ENCODE results near the gene NUDCD2. TPM values are rescaled to one million over a fixed set of nuclear protein-coding genes. Genes with fewer than 3 reads are reported as not detected.

The NUDCD2 gene, protein sequence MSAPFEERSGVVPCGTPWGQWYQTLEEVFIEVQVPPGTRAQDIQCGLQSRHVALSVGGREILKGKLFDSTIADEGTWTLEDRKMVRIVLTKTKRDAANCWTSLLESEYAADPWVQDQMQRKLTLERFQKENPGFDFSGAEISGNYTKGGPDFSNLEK
- 1 to 10 TPM; 3.1 to 8.5 (median 6.7) TPM for total RNA-seq

DNA sequence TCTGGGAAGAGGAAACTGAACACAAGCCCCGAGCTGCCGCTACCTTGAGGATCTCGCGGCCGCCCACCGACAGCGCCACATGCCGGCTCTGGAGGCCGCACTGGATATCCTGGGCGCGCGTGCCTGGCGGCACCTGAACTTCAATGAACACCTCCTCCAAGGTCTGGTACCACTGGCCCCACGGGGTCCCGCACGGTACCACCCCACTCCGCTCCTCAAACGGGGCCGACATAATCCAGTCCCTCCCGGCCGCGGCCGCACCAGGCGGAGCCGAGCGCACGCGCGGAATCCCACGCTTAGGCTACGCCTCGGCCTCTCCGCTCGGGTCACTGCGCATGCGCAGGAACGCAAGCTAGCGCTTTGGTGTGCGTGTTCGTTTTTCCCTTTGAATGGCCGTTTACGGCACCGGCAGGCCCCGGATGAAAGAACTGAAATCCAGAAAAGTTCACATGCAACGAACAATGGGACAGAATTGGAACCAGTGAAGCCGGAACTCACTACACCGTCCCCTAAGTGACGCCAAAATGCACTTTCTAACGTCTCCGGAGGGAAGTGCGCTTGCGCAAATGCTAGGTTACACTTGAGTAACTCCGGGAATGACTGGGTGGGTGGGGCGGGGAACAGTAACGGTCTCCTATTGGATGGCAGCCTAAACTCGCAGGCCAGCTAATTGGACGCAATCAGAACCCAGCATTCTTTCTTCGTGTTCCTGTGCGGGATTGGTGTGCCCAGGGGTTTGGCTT is at the start of gene NUDCD2:
NUDCD2 (minus strand) TSS at position 284 of the 743 bp plus-strand sequence; CDS start at position 232, 52 bp downstream.
- intact Hi-C loops (cut with DNase I; ENCODE audit: low total_unique reads) = no loop called here
- peak within 1 kb of the TSS; percentile 58 for H3K4me3 ChIP-seq (ENCODE audit: low read depth, poor library complexity, severe bottlenecking)
- TF ChIP-seq CTCF (IDR thresholded peaks at IDR 0.05) (no peak), POLR2A (IDR thresholded peaks at IDR 0.05) (peak in 1 of 2 donors; percentile 21)
- DNase-seq (ENCODE audit: low spot score in 2 of 2) = peak; percentile 97 to 98
- WGBS, 2 donors = 1% methylated on average over 55 to 59 of the region's 59 CpGs

- TF ChIP-seq POLR2A (IDR thresholded peaks at IDR 0.05) = no peak
- TF ChIP-seq CTCF (IDR thresholded peaks at IDR 0.05) = no peak
- H3K4me3 ChIP-seq (ENCODE audit: low read depth, poor library complexity, severe bottlenecking) = no peak overlapping the region
- DNase-seq (ENCODE audit: low spot score in 2 of 2) = peak in 1 of 2 donors; percentile 50
- intact Hi-C loops (cut with DNase I; ENCODE audit: low total_unique reads) = no loop called here
- 4 to 8% methylated on average over 7 of the region's 7 CpGs for WGBS, 2 donors
Observed at GRCh38 chr5:163509291-163509951, 49.5 kb upstream of the NUDCD2 start.

- 12 to 19% methylated on average over 5 of the region's 5 CpGs for WGBS, 2 donors
- no peak overlapping the region for H3K4me3 ChIP-seq (ENCODE audit: low read depth, poor library complexity, severe bottlenecking)
Observed at GRCh38 chr5:163508753-163509152, 48.9 kb upstream of the NUDCD2 start.

GRCh38 chr5:163506726-163507125 is 46.8 kb upstream of the NUDCD2 start:
- TF ChIP-seq POLR2A (IDR thresholded peaks at IDR 0.05) = no peak
- no peak for TF ChIP-seq CTCF (IDR thresholded peaks at IDR 0.05)
- no peak overlapping the region for H3K4me3 ChIP-seq (ENCODE audit: low read depth, poor library complexity, severe bottlenecking)
- DNase-seq (ENCODE audit: low spot score in 2 of 2) = no peak
- intact Hi-C loops (cut with DNase I; ENCODE audit: low total_unique reads) = no loop called here
- WGBS, 2 donors = 3 to 4% methylated on average over 8 of the region's 8 CpGs

More at GRCh38 chr5:163508753-163509152, 48.9 kb upstream of the NUDCD2 start:
- DNase-seq (ENCODE audit: low spot score in 2 of 2) = no peak
- intact Hi-C loops (cut with DNase I; ENCODE audit: low total_unique reads) = no loop called here
- TF ChIP-seq CTCF (IDR thresholded peaks at IDR 0.05) = no peak
- no peak for TF ChIP-seq POLR2A (IDR thresholded peaks at IDR 0.05)

GRCh38 chr5:163506095-163506457 is 46.2 kb upstream of the NUDCD2 start:
- WGBS, 2 donors = 0 to 1% methylated on average over 9 of the region's 9 CpGs
- DNase-seq (ENCODE audit: low spot score in 2 of 2) = no peak
- TF ChIP-seq POLR2A (IDR thresholded peaks at IDR 0.05) (no peak), CTCF (IDR thresholded peaks at IDR 0.05) (no peak)
- peak overlapping the region; percentile 64 for H3K4me3 ChIP-seq (ENCODE audit: low read depth, poor library complexity, severe bottlenecking)
- intact Hi-C loops (cut with DNase I; ENCODE audit: low total_unique reads) = no loop called here

Measured in lower leg skin (tissue), 4 donors.